ENCODE data around the gene IVNS1ABP. TPM values are rescaled to one million over a fixed set of nuclear protein-coding genes. Genes with fewer than 3 reads are reported as not detected.
"Not testable (repeated sequence)": the region's sequence is repeated elsewhere in the genome, so short reads cannot be mapped to it uniquely, and the experiment has no call there.

IVNS1ABP gene
- 234 and 239 TPM in 2 replicates for total RNA-seq (2014; rRNA removed; shearing (Covaris generic))
- polyA plus RNA-seq (2015; cell fraction: cytosol; rRNA removed), result 143 and 176 TPM in 2 replicates
- 1,268 and 1,425 TPM in 2 replicates for polyA plus RNA-seq (2015; cell fraction: nucleus; rRNA removed)

- in situ Hi-C loops (cut with HindIII; ENCODE audit: low pct_unique_long_range_greater_than_20kb, low sequenced_read_pairs), result no loop called here
- DNase-seq (ENCODE audit: low read depth, low spot score), result peak; percentile 95
Observed at GRCh38 chr1:185317034-185317885, at the start of gene IVNS1ABP. TSS of gene IVNS1ABP (minus strand) at chr1:185317243. CDS start at chr1:185309493, 7,750 bp downstream.

- DNase-seq (ENCODE audit: low read depth, low spot score), result no peak
- in situ Hi-C loops (cut with HindIII; ENCODE audit: low pct_unique_long_range_greater_than_20kb, low sequenced_read_pairs), result no loop called here
Observed at GRCh38 chr1:185365951-185366350, 48.9 kb upstream of the IVNS1ABP start.

GRCh38 chr1:185364528-185364927, 47.5 kb upstream of the IVNS1ABP start:
- DNase-seq (ENCODE audit: low read depth, low spot score); in situ Hi-C loops (cut with HindIII; ENCODE audit: low pct_unique_long_range_greater_than_20kb, low sequenced_read_pairs): not testable (repeated sequence)

GRCh38 chr1:185363205-185363604, 46.2 kb upstream of the IVNS1ABP start:
- in situ Hi-C loops (cut with HindIII; ENCODE audit: low pct_unique_long_range_greater_than_20kb, low sequenced_read_pairs), result no loop called here
- no peak for DNase-seq (ENCODE audit: low read depth, low spot score)

- DNase-seq (ENCODE audit: low read depth, low spot score), result no peak
- in situ Hi-C loops (cut with HindIII; ENCODE audit: low pct_unique_long_range_greater_than_20kb, low sequenced_read_pairs), result no loop called here
Observed at GRCh38 chr1:185360714-185361113, 43.7 kb upstream of the IVNS1ABP start.

- DNase-seq (ENCODE audit: low read depth, low spot score), result no peak
- in situ Hi-C loops (cut with HindIII; ENCODE audit: low pct_unique_long_range_greater_than_20kb, low sequenced_read_pairs), result no loop called here
Observed at GRCh38 chr1:185358957-185359356, 41.9 kb upstream of the IVNS1ABP start.

- DNase-seq (ENCODE audit: low read depth, low spot score), result peak; percentile 25
- in situ Hi-C loops (cut with HindIII; ENCODE audit: low pct_unique_long_range_greater_than_20kb, low sequenced_read_pairs), result no loop called here
Observed at GRCh38 chr1:185355947-185356346, 38.9 kb upstream of the IVNS1ABP start.

- in situ Hi-C loops (cut with HindIII; ENCODE audit: low pct_unique_long_range_greater_than_20kb, low sequenced_read_pairs), result no loop called here
- DNase-seq (ENCODE audit: low read depth, low spot score), result no peak
Observed at GRCh38 chr1:185353124-185353523, 36.1 kb upstream of the IVNS1ABP start.

GRCh38 chr1:185351734-185352466, 34.9 kb upstream of the IVNS1ABP start:
- peak; percentile 24 for DNase-seq (ENCODE audit: low read depth, low spot score)
- in situ Hi-C loops (cut with HindIII; ENCODE audit: low pct_unique_long_range_greater_than_20kb, low sequenced_read_pairs), result no loop called here

- peak; percentile 43 for DNase-seq (ENCODE audit: low read depth, low spot score)
- in situ Hi-C loops (cut with HindIII; ENCODE audit: low pct_unique_long_range_greater_than_20kb, low sequenced_read_pairs), result no loop called here
Observed at GRCh38 chr1:185350027-185350442, 33.0 kb upstream of the IVNS1ABP start.

- DNase-seq (ENCODE audit: low read depth, low spot score), result peak; percentile 56
- in situ Hi-C loops (cut with HindIII; ENCODE audit: low pct_unique_long_range_greater_than_20kb, low sequenced_read_pairs), result no loop called here
Observed at GRCh38 chr1:185349556-185349955, 32.5 kb upstream of the IVNS1ABP start.

- DNase-seq (ENCODE audit: low read depth, low spot score), result no peak
- in situ Hi-C loops (cut with HindIII; ENCODE audit: low pct_unique_long_range_greater_than_20kb, low sequenced_read_pairs), result no loop called here
Observed at GRCh38 chr1:185348985-185349384, 31.9 kb upstream of the IVNS1ABP start.

- in situ Hi-C loops (cut with HindIII; ENCODE audit: low pct_unique_long_range_greater_than_20kb, low sequenced_read_pairs), result no loop called here
- no peak for DNase-seq (ENCODE audit: low read depth, low spot score)
Observed at GRCh38 chr1:185348296-185348695, 31.3 kb upstream of the IVNS1ABP start.

- no peak for DNase-seq (ENCODE audit: low read depth, low spot score)
- in situ Hi-C loops (cut with HindIII; ENCODE audit: low pct_unique_long_range_greater_than_20kb, low sequenced_read_pairs), result no loop called here
Observed at GRCh38 chr1:185345913-185346720, 29.1 kb upstream of the IVNS1ABP start.

- peak; percentile 93 for DNase-seq (ENCODE audit: low read depth, low spot score)
- in situ Hi-C loops (cut with HindIII; ENCODE audit: low pct_unique_long_range_greater_than_20kb, low sequenced_read_pairs), result no loop called here
Observed at GRCh38 chr1:185343306-185343705, 26.3 kb upstream of the IVNS1ABP start.

GRCh38 chr1:185342672-185343259, 25.7 kb upstream of the IVNS1ABP start:
- in situ Hi-C loops (cut with HindIII; ENCODE audit: low pct_unique_long_range_greater_than_20kb, low sequenced_read_pairs), result no loop called here

GRCh38 chr1:185342017-185342416, 25.0 kb upstream of the IVNS1ABP start:
- DNase-seq (ENCODE audit: low read depth, low spot score), result no peak
- in situ Hi-C loops (cut with HindIII; ENCODE audit: low pct_unique_long_range_greater_than_20kb, low sequenced_read_pairs), result no loop called here

More at GRCh38 chr1:185342672-185343259, 25.7 kb upstream of the IVNS1ABP start:
- peak; percentile 85 for DNase-seq (ENCODE audit: low read depth, low spot score)
